ENCODE measurements around the gene ISM1. TPM values are rescaled to one million over a fixed set of nuclear protein-coding genes. Genes with fewer than 3 reads are reported as not detected.

Gene ISM1
- total and polyA plus RNA-seq, 8 donors, result 0.71 to 18.2 (median 11.2) TPM

- ATAC-seq (no peak), DNase-seq (no peak)
- no peak overlapping the region for H3K4me3 ChIP-seq
- no peaks in the 10 kb centered on the region for H3K36me3 ChIP-seq
- H3K9me3 ChIP-seq, result no peaks in the 10 kb centered on the region
- intact Hi-C loops (cut with DNase I), result no loop called here
- TF ChIP-seq CTCF (IDR thresholded peaks at IDR 0.05), result no peak
- H3K4me1 ChIP-seq, result no peaks in the 10 kb centered on the region
- H3K27ac ChIP-seq, result no peak overlapping the region
- no peaks in the 10 kb centered on the region for H3K27me3 ChIP-seq
These were observed 57.9 kb downstream of the ISM1 start for GRCh38 chr20:13278812-13279570.

DNA sequence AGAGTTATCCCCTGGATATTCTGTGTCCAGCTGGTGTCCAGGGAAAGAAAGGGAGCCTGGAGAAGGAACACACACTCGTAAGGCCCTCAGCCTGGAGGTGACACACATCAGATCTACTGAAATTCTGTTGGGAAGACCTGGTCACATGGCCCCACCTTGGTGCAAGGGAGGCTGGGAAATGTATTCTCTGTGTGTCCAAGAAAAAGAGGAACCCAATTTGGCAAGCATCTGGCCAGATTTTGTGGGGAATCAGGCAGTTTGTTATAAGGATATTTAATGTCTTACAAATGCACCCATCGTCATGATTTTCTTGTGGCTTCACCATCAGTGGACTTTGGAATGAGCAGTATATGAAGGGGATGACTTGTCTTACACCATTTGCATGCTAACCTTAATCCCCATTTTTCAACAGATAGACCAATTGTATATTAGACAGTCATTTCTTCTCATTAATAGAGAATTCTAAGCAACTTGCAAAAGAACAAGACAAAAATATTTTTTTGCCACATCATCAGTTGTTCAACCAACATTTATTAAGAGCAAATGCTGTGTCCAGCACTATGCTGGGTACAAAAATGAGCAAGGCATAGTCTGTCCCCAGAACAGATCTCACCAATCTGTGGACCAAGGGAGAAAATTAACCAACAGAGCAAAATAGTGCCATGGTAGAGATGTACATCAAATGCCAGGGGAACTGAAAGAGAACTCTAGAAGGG lies 59.7 kb downstream of the ISM1 start:
- H3K27ac ChIP-seq, result no peak overlapping the region
- H3K4me3 ChIP-seq, result no peak overlapping the region
- H3K4me1 ChIP-seq, result no peaks in the 10 kb centered on the region
- no peaks in the 10 kb centered on the region for H3K27me3 ChIP-seq
- intact Hi-C loops (cut with DNase I), result no loop called here
- TF ChIP-seq CTCF (IDR thresholded peaks at IDR 0.05), result no peak
- no peaks in the 10 kb centered on the region for H3K36me3 ChIP-seq
- H3K9me3 ChIP-seq, result no peaks in the 10 kb centered on the region
- no peak for DNase-seq
- ATAC-seq, result no peak

- no peak for DNase-seq
These were observed 63.1 kb downstream of the ISM1 start for GRCh38 chr20:13283869-13284829.

GRCh38 chr20:13284830-13285229 lies 63.8 kb downstream of the ISM1 start:
- Histone ChIP-seq H3K36me3 (no peaks in the 10 kb centered on the region), H3K9me3 (no peaks in the 10 kb centered on the region), H3K27me3 (no peaks in the 10 kb centered on the region), H3K4me3 (no peak overlapping the region), H3K27ac (no peak overlapping the region), H3K4me1 (no peaks in the 10 kb centered on the region)
- intact Hi-C loops (cut with DNase I), result no loop called here
- no peak for TF ChIP-seq CTCF (IDR thresholded peaks at IDR 0.05)
- DNase-seq (no peak), ATAC-seq (no peak)

More at GRCh38 chr20:13283869-13284829, 63.1 kb downstream of the ISM1 start:
- H3K4me3 ChIP-seq, result no peak overlapping the region
- intact Hi-C loops (cut with DNase I), result no loop called here
- no peaks in the 10 kb centered on the region for H3K27me3 ChIP-seq
- no peak for ATAC-seq
- no peaks in the 10 kb centered on the region for H3K36me3 ChIP-seq
- no peak overlapping the region for H3K27ac ChIP-seq
- no peak for TF ChIP-seq CTCF (IDR thresholded peaks at IDR 0.05)
- H3K9me3 ChIP-seq, result no peaks in the 10 kb centered on the region
- H3K4me1 ChIP-seq, result no peaks in the 10 kb centered on the region
